Measurements from ENCODE around the gene AIMP1. TPM values are rescaled to one million over a fixed set of nuclear protein-coding genes. Genes with fewer than 3 reads are reported as not detected.
"Not testable (repeated sequence)": the region's sequence is repeated elsewhere in the genome, so short reads cannot be mapped to it uniquely, and the experiment has no call there.

The AIMP1 gene
- total RNA-seq, 1 experiment from 2014 or later, result 39.9 TPM

DNA sequence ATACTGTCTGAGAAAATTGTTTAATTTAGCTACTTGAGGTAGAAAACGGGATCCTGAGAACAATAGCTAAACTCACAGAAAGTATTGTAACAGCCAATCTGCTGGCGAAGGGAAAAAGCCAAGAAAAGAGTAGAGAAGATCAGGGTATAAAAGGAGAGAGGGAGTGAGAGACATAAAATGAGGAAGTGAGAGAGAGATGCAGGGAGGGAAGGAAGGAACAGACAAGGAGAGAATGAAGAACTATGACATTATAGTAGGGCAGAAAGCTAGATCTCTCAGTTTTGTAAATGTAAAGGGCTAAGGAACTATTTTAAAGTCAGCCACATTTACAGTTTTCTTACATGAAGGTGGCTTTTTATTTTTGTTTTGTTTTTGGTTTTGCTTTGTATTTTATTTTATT lies 53.9 kb downstream of the AIMP1 start:
- no peak for DNase-seq (ENCODE audit: low read depth, low spot score)
- in situ Hi-C loops (cut with HindIII; ENCODE audit: low pct_unique_long_range_greater_than_20kb, low sequenced_read_pairs), result no loop called here

GRCh38 chr4:106371161-106371560 lies 54.8 kb downstream of the AIMP1 start:
- in situ Hi-C loops (cut with HindIII; ENCODE audit: low pct_unique_long_range_greater_than_20kb, low sequenced_read_pairs), result no loop called here
- DNase-seq (ENCODE audit: low read depth, low spot score), result no peak

GRCh38 chr4:106373026-106373425 lies 56.7 kb downstream of the AIMP1 start:
- in situ Hi-C loops (cut with HindIII; ENCODE audit: low pct_unique_long_range_greater_than_20kb, low sequenced_read_pairs), result no loop called here
- no peak for DNase-seq (ENCODE audit: low read depth, low spot score)

DNA sequence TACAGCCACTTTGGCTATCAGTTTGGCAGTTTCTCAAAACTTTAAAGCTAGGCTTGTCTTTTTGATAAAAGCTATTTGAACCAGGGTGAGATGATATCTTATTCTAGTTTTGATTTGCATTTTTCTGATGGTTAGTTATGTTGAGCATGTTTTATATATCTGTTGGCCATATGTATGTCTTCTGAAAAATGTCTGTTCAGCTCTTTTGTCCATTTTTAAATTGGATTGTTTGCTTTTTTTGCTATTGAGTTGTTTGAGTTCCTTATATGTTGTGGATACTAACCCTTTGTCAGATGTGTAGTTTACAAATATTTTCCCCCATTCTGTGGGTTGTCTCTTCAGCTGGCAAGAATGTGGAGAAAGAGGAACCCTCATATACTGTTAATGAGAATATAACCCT lies 63.8 kb downstream of the AIMP1 start:
- in situ Hi-C loops (cut with HindIII; ENCODE audit: low pct_unique_long_range_greater_than_20kb, low sequenced_read_pairs), result no loop called here
- DNase-seq (ENCODE audit: low read depth, low spot score), result no peak

DNA sequence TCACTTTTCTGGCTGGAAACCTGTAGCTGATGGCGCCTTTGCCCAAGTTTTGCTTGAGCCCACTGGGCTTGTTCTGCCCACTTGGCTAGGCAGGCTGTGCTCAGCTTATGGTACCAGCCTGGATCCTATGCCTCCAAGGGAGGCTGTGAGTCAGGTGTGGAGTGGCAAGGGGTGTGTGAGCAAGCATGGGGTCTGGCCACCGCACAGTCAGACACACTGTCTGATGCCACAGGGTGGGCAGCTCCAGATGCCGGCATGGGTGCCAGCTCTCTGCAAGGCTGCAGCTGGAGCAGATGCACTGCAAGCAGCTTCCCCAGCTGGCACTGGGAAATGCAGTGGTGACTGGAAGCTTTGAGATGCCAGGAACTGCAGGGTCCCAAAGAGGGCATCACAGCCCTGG lies 68.5 kb downstream of the AIMP1 start:
- in situ Hi-C loops (cut with HindIII; ENCODE audit: low pct_unique_long_range_greater_than_20kb, low sequenced_read_pairs), result no loop called here
- DNase-seq (ENCODE audit: low read depth, low spot score), result no peak

- DNase-seq (ENCODE audit: low read depth, low spot score), result no peak
- in situ Hi-C loops (cut with HindIII; ENCODE audit: low pct_unique_long_range_greater_than_20kb, low sequenced_read_pairs), result no loop called here
These were observed 69.6 kb downstream of the AIMP1 start for GRCh38 chr4:106385853-106386393.

DNA sequence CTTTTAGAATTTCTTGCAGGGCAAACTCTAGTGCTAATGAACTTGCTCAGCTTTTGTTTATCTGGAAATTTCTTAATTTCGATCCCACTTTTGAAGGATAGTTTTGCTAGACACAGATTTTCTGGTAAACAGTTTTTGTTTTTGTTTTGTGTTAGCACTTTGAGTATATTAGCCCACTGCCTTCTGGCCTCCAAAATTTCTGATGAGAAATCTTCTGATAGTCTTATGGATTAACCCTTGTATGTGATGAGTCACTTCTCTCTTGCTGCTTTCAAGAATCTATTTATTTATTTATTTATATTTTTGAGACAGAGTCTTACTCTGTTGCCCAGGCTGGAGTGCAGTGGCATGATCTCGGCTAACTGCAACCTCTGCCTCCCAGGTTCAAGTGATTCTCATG lies 79.2 kb downstream of the AIMP1 start:
- in situ Hi-C loops (cut with HindIII; ENCODE audit: low pct_unique_long_range_greater_than_20kb, low sequenced_read_pairs), result no loop called here
- DNase-seq (ENCODE audit: low read depth, low spot score), result no peak

DNA sequence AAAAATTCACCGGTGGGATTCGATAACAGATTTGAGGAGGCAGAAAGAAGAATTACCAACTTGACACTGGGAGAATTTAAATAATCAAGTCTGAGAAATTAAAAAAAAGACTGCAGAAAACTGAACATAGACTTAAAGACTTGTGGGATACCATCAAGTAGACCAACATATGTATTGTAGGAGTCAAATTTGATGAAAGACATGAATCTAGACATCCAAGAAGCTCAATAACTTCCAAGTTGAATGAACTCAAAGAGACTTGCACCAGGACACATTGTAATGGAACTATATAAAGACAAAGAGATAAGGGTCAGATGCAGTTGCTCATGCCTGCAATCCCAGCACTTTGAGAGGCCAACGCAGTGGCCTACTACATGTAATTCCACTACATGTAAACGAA lies 82.5 kb downstream of the AIMP1 start:
- DNase-seq (ENCODE audit: low read depth, low spot score); in situ Hi-C loops (cut with HindIII; ENCODE audit: low pct_unique_long_range_greater_than_20kb, low sequenced_read_pairs): not testable (repeated sequence)

Other genes starting within 250 kb of the AIMP1 start
- 20.1 and 22.1 TPM in 2 replicates for gene TBCK, start 341 bp upstream of the AIMP1 start, total RNA-seq (2014; rRNA removed; shearing (Covaris generic))
- not detected in 2 replicates for gene GIMD1, start 52.2 kb downstream of the AIMP1 start, total RNA-seq (2014; rRNA removed; shearing (Covaris generic))

Data from SK-MEL-5 (cell line).